Islet precursor cell (in vitro differentiated cells): Measurements from ENCODE around the gene DAPK1.
A peak's percentile ranks its signal among the peaks of the same experiment; 100 is the strongest.

Source experiments
- DNase-seq: peaks from one replicate; pipeline ENCODE4 v3.0.0-alpha.2; 2018

Gene DAPK1

GRCh38 chr9:87648606-87649005, 150.9 kb downstream of the DAPK1 start:
- DNase-seq = no peak

DNA sequence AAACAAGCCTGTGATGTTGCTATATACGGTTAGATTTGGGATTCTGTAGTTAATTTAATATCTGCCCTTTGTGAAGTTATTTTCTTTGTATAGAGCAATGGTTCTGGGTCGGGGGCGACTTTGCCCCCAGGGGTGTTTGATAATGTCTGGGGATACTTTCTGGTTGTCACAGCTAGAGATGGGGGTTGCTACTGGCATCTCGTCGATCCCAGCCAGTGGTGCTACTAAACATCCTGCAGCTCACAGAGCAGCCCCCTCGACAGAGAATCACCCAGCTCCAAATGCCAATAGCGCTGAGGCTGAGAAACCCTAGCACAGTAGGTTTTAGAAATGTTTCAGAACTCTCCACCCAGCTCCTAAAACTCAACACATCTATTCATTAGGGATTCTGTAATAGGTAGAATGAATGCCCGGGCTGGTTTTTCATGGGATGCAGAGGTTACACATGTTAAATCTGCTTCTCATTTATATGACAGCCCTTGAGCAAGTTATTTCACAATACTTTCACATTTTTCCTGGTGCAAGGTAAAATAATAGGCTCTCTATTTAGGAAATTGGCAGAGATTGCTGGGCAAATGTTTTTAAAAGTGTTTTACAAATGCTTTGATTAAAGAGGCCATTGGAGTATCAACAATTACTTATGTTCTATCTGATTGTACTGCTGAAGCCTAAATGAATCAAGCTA, 153.1 kb downstream of the DAPK1 start:
- no peak for DNase-seq

DNA sequence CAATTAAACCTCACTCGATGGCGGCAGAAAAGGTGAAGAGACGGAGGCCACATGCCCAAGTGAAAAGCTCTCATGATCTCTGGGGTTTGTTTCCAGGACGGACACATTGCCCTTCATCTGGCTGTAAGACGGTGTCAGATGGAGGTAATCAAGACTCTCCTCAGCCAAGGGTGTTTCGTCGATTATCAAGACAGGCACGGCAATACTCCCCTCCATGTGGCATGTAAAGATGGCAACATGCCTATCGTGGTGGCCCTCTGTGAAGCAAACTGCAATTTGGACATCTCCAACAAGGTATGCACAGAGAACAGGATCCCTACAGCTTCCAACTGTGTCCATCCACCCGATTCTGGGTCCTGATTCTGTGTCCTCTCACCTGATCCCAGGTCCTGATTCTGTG, 153.8 kb downstream of the DAPK1 start:
- DNase-seq = no peak

DNA sequence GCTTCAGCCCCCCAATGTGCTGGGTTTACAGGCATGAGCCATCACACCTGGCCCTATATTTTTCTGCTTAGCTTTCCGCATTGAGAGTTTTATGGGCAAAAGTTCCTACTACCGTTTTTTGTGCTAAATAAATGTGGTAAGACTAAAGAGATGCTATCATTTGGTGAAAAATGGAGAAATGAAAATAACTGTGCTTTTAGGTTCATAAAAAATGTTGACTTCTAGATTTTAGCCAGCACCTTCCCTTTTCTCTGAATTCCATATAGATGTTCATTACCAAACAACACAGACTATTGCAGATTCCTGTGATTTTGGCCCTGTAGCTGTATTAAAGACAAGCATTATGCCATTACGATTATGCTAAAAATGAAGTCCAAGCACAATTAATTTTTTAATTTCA, 156.3 kb downstream of the DAPK1 start:
- no peak for DNase-seq

DNA sequence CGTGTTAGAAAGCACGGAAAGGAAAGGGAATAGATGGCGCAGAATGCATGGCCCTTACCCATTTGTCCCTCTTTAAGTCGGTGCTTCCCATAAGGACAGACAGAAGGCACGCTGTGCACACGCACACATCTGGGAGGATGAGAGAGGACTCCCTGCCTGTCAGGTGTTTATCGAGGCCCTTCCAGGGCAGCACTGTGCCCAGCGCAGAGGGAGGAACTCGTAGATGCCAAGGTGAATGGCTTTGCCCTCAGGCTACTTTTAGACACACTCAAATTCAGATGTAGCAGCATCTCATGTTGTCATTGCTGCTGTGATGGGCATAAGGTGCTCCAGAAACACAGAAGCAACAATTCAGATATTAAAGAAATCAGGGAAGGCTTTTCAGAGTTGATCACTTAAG, 158.1 kb downstream of the DAPK1 start:
- DNase-seq = peak; percentile 25

DNA sequence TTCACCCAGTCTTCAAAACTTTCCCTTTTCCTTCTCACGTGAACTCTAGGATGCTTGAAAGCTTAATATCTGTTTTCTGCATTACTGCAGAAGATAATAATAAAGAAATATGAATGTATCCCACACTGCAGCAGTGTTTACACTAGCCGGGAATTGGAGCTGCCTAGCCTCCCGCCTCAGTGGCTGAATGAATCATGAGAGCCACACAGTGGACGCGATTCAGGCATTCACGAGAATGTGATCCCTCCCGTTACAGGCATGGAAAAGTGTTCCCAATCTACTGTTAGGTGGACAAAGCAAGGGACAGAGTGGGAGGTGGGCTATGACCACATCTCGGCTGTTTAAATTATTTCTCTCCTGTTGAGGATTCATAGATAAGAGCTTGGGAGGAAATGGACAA, 158.8 kb downstream of the DAPK1 start:
- DNase-seq = peak; percentile 47

DNA sequence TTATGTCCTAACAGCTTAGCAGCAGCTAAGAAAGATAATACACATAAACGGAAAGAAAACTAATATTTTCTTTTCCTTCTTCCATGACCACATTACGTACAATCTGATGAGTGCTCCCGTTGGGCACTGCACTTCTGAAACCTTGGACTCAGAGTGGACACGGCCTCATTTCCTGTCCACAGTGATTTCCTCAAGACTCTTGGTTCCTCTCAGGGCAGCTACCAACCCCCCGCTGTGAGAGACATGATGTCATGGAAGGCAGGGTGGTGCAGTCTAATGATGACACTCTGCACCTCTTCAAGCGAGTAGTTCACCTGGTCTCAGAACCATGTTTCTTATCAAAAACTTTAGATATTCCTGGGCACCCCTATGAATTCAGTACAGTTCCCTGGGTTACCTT, 159.5 kb downstream of the DAPK1 start:
- DNase-seq = peak; percentile 32

DNA sequence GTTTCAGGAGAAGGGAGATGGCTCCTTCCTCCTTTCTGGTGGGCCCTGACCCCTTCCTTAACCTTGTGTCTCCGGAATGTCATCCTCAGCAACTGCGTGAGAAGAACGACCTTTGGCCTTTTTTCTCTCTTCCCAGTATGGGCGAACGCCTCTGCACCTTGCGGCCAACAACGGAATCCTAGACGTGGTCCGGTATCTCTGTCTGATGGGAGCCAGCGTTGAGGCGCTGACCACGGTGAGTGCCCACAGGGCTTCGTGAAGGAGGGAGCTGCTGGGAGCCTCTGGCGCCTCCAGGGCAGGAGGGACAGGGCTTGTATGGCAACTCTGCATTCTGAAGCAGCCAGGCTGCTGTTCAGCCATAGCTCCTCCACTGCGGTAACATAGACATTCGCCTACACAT, 160.2 kb downstream of the DAPK1 start:
- DNase-seq = peak; percentile 55

GRCh38 chr9:87658511-87658910, 160.8 kb downstream of the DAPK1 start:
- no peak for DNase-seq

DNA sequence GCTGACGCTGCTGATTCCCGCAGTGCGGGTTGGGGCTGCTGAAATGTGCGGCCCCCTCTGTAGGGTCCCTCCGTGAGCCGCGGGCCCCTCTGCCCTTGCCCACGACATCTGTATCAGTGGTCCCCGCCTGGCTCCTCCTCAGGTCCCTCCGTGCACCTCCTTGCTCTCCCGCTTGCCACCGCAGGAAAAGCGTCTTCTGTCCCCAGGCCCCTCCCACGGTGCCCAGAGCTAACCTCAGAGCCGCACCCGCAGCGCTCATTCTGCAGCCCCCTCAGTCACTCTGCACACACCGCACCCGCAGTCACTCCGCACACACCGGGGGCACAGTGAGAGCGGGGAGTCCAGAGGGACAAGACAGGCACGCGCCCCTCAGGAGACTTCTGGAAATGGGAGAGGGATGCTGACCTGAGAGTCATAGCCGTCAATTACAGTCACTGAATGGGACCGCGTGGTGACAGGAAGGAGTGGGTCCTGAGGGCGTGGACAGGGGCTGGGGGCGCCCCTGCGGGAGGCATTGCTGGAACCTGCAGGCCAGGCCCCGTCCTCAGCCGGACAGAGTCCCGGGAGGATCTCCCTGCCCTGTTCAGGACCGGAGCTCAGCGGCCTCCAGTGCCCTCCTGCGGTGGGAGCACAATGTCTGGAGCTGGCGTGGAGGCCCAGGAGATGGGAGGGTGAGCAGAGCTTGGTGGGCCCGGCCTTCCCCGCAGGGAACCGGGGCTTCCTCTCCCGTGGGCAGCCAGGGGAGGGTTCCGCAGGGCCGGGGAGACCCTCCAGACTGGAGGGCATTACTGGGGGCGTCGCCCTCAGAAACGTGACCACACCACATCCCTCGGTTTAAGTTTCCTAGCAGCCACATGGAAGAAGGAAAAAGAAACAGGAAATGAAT, 162.1 kb downstream of the DAPK1 start:
- peak; percentile 46 for DNase-seq

DNA sequence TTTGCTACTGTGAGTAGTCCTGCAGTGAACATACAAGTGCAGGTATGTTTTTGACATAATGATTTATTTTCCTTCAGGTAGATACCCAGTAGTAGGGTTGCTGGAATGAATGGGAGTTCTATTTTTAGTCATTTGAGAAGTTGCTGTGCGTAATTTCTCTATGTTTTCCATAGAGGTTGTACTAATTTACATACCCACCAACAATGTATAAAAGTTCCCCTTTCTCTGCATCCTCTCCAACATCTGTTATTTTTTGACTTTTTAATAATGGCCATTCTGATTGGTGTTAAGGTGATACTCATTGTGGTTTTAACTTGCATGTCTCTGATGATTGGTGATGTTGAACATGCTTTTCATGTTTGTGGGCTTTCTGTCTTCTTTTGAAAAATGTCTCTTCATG, 163.6 kb downstream of the DAPK1 start:
- no peak for DNase-seq

- peak; percentile 94 for DNase-seq
Observed at GRCh38 chr9:87662808-87663528, 165.3 kb downstream of the DAPK1 start.

DNA sequence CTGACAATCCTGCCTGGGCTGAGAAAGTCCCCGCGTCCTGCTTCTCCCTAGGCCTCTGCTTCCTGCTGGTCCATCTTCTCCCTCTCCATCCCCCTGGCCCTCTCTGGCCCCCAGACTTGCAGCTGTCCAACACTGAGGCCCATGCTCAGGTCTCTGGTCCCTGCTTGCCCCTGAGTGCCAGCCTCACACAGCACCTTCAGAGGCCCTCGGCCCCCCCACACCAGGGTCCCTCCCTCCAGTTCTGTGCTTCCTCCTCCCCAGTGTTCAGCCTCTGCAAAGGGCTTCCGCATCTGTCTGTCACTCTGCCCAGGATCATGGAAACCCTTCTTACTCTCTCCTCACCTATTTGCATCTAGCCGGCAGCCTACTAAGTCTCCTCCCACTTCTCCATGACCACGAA, 165.9 kb downstream of the DAPK1 start:
- peak; percentile 30 for DNase-seq

- peak; percentile 23 for DNase-seq
Observed at GRCh38 chr9:87664153-87665060, 166.7 kb downstream of the DAPK1 start.

DNA sequence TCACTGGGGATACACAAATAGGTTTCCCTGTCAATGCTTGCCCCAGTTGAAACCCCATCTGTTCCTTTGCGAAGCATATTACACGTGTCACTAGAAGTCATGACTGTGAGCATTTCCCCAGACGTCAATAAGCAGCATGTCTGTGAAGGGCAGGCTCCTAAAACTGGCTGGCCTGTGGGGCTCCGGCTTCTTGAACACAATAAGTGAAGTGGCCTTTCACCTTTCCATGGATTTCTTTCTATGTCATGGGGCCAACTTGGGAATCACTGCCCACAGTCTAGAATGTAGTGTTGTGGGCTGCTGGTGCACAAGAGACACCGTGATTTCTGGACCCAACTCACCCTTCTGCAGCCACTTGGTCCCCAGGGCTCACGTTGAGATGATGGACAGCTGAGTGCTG, 167.8 kb downstream of the DAPK1 start:
- DNase-seq = peak; percentile 20

DNA sequence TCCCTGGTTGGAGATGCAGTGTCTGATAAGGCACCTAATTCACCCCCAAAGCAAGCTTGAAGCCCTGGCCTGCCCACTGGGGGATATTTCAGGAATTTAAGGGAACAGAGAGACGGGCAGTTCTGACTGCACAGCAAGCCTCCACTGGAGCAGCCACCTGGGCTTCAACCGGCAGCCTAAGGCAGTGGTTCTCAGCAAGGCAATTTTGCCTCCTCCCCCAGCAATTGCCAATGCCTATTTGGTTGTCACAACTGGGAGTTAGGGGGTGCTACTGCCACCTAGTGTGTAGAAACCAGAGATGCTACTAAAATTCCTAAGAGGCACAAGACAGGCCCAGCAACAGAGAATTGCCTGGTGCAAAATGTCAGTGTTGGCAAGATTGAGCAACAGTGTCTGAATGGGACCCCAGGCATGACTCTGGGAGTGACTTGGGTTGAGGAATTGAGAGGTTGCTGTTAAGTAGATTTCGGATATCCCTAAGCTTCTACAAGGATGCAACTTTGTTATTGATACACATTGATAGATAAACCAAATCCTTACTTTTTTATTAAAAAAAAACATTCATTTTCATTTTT, 169.6 kb downstream of the DAPK1 start:
- peak; percentile 92 for DNase-seq

- no peak for DNase-seq
Observed at GRCh38 chr9:87668222-87668621, 170.6 kb downstream of the DAPK1 start.

DNA sequence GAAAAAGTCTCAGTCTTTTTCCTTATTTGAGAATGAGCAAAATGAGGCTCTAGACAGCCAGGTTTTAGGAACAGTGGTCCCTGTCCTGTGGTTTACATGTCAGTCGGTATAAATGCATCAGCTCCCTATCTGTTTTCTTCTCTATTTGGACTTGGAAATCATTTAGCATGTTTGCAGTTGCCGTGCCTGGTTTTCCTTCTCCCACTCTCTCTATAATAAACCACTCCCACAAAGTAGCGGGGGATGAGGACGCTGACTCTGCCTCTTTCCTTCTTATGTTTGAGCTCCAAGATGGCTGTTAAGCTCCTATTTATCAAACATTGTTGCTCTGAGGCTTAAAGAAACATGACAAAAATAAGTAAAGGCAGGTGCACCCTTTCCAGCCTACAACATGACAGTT, 171.1 kb downstream of the DAPK1 start:
- no peak for DNase-seq

- no peak for DNase-seq
Observed at GRCh38 chr9:87670572-87671264, 173.1 kb downstream of the DAPK1 start.

DNA sequence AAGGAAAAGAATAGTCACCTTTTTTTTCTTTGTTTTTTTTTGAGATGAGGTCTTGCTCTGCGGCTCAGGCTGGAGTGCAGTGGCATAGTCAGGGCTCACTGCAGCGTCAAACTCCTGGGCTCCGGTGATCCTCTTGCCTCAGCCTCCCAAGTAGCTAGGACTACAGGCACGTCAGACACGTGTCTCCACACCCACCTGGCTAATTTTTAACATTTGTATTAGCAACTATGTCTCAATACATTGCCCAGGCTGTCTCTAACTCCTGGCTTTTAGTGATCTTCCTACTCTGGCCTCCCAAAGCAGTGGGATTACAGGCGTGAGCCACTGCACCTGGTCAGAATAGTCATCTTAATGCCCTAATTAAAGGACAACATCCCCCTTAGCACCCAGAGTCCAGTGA, 173.8 kb downstream of the DAPK1 start:
- DNase-seq = no peak

- DNase-seq = no peak
Observed at GRCh38 chr9:87671925-87672324, 174.3 kb downstream of the DAPK1 start.

DNA sequence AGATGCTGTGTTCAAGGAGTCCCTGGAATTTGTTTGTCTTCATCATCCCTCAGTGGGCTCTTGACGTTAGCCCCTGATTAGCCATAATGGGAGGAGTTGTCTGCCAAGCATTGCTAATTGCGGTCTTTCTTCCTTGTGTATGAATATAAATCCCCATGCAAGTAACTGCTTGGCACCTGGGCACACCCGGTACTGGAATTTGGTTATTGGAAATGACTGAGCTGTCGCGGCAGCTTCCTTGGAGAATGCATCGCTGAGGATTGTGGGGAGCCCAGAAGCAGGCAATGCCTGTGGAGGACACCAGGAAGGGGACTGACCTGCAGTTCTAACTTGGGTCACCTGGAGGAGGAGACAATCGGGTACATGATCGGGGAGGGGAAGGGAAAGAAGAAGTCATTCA, 174.9 kb downstream of the DAPK1 start:
- peak; percentile 25 for DNase-seq
